ENCODE data around the gene SLC25A23.
"Not testable (repeated sequence)": the region's sequence is repeated elsewhere in the genome, so short reads cannot be mapped to it uniquely, and the experiment has no call there.

SLC25A23 gene

GRCh38 chr19:6459262-6460098, at the start of gene SLC25A23:
Gene SLC25A23 (minus strand): TSS chr19:6459792. CDS start chr19:6459628, 164 bp downstream.
- DNase-seq (ENCODE audit: low read depth in 3 of 3): peak; percentile 24 to 50 (median 28)

- DNase-seq (ENCODE audit: low read depth in 3 of 3): not testable (repeated sequence)
Observed at GRCh38 chr19:6508028-6508771, 48.6 kb upstream of the SLC25A23 start.

DNA sequence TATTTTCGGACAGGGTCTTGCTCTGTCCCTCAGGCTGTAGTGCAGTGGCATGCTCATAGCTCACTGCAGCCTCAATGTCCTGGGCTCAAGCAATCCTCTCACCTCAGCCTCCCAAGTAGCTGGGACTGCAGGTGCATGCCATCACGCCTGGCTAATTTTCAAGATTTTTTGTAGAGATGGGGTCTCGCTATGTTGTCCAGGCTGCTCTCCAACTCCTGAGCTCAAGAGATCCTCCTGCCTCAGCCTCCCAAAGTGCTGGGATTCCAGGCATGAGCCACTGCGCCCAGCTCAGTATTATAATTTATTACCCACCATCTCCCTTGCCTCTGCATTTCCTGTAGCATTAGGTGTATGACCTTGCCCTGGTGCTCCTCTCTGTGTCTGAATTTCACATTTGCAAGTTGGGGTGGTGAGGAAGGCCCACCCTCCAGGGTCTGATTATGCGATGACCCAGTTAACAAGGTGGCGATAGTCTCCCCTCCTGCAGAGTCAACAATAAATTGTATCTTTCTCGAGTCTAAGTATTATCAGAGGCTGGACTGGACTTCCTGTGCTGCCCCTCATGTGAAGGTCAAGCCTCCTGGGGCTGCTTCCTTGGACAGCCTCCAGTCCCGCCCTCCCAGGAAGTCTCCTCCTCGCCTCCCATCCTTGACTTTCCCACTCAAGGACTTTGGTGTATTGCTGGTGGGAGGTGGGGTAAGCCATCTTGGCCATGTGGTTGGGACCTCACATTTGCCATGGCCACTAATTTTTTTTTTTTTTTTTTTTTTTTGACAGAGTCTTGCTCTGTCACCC, 44.0 kb upstream of the SLC25A23 start:
- DNase-seq (ENCODE audit: low read depth in 3 of 3): no peak

- no peak for DNase-seq (ENCODE audit: low read depth in 3 of 3)
Observed at GRCh38 chr19:6501740-6502648, 42.4 kb upstream of the SLC25A23 start, which contains the start of gene TUBB4A. Gene TUBB4A (minus strand): TSS chr19:6502309. CDS start chr19:6502212, 97 bp downstream.

GRCh38 chr19:6500837-6501739, 41.5 kb upstream of the SLC25A23 start:
- no peak for DNase-seq (ENCODE audit: low read depth in 3 of 3)

DNA sequence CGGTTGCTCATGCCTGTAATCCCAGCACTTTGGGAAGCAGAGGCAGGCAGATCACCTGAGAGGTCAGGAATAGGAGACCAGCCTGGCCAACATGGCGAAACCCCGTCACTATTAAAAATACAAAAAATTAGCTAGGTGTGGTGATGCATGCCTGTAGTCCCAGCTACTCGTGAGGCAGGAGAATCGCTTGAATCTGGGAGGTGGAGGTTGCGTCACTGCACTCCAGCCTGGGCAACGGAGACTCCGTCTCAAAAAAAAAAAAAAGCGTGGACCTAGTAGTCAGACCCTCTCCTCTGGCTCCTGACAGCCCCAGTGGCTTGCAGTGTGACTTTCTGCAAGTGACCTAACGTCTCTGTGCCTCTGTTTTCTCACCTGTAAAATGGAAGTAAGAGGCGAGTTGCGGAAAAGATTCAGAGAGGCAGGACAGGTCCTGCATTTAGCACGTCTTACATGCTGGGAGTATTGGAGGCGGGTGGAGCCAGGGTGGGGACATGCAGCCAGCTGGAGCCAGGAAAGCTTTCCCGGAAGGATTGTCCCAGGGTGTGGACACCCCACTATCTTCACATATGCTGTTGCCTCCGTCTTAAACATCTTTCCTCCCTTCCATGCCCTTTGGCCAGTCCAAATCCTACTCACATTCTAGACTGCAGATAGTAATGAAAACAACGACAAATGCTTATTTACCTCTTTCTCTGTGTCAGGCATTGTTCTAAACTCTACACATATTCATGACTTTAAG, 39.6 kb upstream of the SLC25A23 start:
- no peak for DNase-seq (ENCODE audit: low read depth in 3 of 3)

- no peak for DNase-seq (ENCODE audit: low read depth in 3 of 3)
Observed at GRCh38 chr19:6498294-6499036, 38.9 kb upstream of the SLC25A23 start.

DNA sequence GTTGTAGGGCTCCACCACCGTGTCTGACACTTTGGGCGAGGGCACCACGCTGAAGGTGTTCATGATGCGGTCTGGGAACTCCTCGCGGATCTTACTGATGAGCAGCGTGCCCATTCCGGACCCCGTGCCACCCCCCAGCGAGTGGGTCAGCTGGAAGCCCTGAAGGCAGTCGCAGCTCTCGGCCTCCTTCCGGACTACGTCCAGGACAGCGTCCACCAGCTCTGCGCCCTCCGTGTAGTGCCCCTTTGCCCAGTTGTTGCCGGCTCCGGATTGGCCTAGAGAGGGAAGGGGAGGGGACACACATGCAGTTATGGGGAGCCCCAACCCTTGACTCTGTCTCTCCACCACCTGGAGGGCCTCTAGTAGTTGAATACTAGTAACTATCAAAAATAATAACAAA, 36.4 kb upstream of the SLC25A23 start:
- no peak for DNase-seq (ENCODE audit: low read depth in 3 of 3)

DNA sequence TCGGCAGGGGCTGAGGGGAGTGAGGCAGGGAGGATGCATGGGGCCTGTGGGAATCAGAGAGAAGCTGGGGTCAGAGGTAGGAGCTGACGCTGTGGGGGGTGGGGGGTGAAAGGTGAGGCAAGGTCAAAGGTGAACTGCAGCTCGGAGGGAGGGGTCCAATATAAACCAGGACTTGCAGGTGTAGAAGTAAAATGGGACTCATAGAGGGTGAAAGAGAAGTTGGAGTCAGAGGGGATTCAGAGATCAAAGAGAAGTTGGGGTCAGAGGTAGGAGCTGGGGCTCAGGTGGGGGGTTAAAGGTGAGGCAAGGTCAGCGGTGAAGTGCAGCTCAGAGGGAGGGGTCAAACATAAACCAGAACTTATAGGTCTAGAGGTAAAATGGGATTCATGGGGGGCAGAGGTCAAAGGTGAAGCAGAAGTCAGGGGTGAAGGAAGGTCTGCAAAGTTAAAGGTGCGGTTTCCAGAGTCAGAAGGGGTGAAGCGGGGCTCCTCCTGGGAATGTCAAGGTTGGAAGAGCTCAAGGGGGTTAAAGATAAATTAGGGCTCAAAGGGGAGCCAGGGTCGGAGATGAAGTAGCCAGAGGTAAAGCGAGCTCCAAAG, 34.9 kb upstream of the SLC25A23 start:
- DNase-seq (ENCODE audit: low read depth in 3 of 3): no peak

GRCh38 chr19:6491802-6492592, 32.4 kb upstream of the SLC25A23 start:
- no peak for DNase-seq (ENCODE audit: low read depth in 3 of 3)

DNA sequence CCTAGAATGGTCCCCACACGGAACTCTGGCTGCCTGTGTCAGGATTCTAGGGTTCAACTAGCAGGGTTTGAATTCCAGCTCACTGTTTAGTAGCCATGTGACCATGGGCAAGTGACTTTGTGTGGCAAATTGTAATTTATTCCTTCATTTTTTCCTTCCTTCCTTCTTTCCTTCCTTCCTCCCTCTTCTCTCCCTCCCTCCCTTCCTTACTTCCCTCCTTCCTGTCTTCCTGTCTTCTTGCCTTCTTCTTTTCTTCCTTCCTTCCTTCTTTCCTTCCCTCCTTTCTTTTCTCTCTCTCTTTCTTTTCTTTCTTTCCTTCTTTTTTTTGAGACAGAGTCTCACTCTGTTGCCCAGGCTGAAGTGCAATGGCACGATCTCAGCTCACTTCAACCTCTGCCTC, 30.5 kb upstream of the SLC25A23 start:
- DNase-seq (ENCODE audit: low read depth in 3 of 3): no peak

DNA sequence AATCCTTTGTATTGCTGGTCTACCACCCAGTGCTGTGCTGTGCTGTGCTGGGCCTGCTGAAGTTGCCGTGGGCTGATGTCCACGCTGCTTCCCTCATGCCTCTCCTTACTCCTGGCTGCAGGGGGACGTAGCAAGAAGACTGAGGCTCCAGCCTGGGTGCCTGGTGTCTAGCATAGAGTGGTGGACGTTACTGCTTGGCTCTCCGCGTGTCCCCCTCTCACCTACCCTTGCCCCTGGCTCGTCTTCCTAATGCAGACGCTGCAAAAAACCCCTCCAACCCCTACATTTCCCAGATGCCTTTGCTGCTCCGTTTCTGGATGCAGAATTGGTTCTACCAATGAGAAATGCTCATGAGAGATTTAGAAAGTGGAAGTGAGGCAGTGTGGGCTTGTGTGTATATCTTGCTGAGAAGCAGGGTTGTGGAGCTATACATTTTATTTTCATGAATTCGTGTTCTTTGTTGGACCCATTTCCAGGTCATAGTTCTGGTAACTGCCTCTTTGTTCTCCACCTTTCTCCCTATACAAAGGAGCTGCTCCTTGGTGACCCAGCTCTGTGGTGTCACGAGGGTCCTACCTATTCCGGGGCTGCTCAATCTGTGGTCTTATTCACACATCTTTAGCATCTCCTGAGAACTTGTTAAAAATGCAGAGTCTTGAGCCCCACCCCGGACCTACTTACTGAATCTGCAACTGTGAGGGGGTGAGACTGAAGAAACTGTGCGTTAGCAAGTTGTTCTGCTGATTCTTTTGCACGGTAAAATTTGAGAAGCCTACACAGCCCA, 29.9 kb upstream of the SLC25A23 start:
- no peak for DNase-seq (ENCODE audit: low read depth in 3 of 3)

DNA sequence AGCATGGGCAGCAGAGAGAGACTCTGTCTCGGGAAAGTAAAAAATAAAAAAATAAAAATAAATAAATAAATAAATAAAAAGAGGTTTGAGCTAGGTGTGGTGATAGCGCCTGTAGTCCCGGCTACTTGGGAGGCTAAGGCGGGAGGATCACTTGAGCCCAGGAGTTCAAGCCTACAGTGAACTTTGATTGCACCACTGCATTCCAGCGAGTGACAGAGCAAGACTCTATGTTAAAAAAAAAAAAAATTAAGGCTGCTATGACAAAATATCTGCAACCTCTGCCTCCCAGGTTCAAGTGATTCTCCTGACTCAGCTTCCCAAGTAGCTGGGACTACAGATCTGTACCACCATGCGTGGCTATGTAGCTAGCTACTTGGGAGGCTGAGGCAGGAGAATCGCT, 25.2 kb upstream of the SLC25A23 start:
- no peak for DNase-seq (ENCODE audit: low read depth in 3 of 3)

- no peak for DNase-seq (ENCODE audit: low read depth in 3 of 3)
Observed at GRCh38 chr19:6484230-6484629, 24.6 kb upstream of the SLC25A23 start.

- no peak for DNase-seq (ENCODE audit: low read depth in 3 of 3)
Observed at GRCh38 chr19:6483235-6483634, 23.6 kb upstream of the SLC25A23 start.

DNA sequence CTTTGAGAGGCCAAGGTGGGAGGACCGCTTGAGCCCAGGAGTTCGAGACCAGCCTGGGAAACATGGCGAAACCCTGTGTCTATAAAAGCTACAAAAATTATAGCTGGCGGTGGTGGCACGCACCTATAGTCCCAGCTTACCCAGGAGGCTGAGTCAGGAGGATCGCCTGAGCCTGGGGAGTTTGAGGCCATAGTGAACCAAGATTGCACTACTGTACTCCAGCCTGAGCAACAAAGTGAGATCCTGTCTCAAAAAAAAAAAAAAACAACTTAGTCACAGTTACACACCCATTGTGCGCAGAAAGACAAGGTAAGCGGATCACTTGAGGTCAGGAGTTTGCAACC, 22.7 kb upstream of the SLC25A23 start:
- DNase-seq (ENCODE audit: low read depth in 3 of 3): no peak
